ENCODE data around the gene CROCC2. TPM values are rescaled to one million over a fixed set of nuclear protein-coding genes. Genes with fewer than 3 reads are reported as not detected.

The CROCC2 gene
- polyA plus RNA-seq, 1 donor (not counting 4 experiments of a cell fraction or from before 2014, with no cell fraction given) = not detected

DNA sequence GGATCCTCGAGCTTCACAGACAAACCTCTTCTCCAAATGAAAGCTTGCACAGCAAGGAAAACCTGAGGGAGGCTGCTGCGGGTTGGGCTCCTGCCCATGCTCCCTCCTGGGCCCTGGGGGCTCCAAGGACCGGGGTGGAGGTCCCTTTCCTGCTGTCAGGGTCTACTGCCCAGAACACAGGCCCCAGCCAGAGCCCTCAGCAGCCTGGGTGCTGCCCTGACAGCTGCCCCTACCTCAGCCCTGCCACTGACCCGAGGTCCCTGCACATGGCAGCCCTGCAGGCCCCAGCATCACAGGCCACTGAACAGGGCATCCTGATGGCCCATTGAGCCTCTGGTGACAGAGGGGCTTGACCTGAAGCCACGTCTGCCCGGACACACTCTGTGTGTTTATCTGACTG, 41.0 kb downstream of the CROCC2 start:
- dilution Hi-C loops (cut with MboI; ENCODE audit: extremely low pct_ligation_motif_present, low sequenced_read_pairs) = no loop called here
- no peak overlapping the region for H3K4me2 ChIP-seq (ENCODE audit: control insufficient read depth, extremely low read depth, insufficient read depth, low read depth, low read length)
- no peaks in the 10 kb centered on the region for H3K36me3 ChIP-seq (ENCODE audit: control insufficient read depth in 2 of 2, extremely low read depth in 1 of 2, insufficient read depth in 2 of 2, low read length in 2 of 2)
- TF ChIP-seq EZH2 (IDR thresholded peaks at IDR 0.05; ENCODE audit: low read length) = no peak
- TF ChIP-seq, protein P1, sequence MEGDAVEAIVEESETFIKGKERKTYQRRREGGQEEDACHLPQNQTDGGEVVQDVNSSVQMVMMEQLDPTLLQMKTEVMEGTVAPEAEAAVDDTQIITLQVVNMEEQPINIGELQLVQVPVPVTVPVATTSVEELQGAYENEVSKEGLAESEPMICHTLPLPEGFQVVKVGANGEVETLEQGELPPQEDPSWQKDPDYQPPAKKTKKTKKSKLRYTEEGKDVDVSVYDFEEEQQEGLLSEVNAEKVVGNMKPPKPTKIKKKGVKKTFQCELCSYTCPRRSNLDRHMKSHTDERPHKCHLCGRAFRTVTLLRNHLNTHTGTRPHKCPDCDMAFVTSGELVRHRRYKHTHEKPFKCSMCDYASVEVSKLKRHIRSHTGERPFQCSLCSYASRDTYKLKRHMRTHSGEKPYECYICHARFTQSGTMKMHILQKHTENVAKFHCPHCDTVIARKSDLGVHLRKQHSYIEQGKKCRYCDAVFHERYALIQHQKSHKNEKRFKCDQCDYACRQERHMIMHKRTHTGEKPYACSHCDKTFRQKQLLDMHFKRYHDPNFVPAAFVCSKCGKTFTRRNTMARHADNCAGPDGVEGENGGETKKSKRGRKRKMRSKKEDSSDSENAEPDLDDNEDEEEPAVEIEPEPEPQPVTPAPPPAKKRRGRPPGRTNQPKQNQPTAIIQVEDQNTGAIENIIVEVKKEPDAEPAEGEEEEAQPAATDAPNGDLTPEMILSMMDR (optimal IDR thresholded peaks at IDR 0.05 in 1 of 3, IDR thresholded peaks at IDR 0.05 in 1 of 3, conservative IDR thresholded peaks at IDR 0.05 in 1 of 3; ENCODE audit: extremely low read depth in 1 of 3, insufficient read depth in 2 of 3, low read length in 3 of 3) = no peak
- H3K9me3 ChIP-seq (ENCODE audit: control insufficient read depth, low read depth, low read length) = no peaks in the 10 kb centered on the region
- no peaks in the 10 kb centered on the region for H3K9me1 ChIP-seq (ENCODE audit: control insufficient read depth, extremely low read depth, insufficient read depth, low read length)
- H3K9ac ChIP-seq (ENCODE audit: control insufficient read depth, extremely low read depth, insufficient read depth, low read length) = no peak overlapping the region
- no peak overlapping the region for H2AFZ ChIP-seq (ENCODE audit: control insufficient read depth, low read length)
- H3K27ac ChIP-seq (ENCODE audit: control insufficient read depth, insufficient read depth, low read length) = no peak overlapping the region
- no peak overlapping the region for H3K4me3 ChIP-seq (ENCODE audit: control insufficient read depth in 2 of 3, extremely low read depth in 1 of 3, insufficient read depth in 2 of 3, low read depth in 1 of 3, low read length in 3 of 3)
- H3K4me1 ChIP-seq (ENCODE audit: control insufficient read depth, extremely low read depth, insufficient read depth, low read length) = peaks cover 6% of the 10 kb centered on the region
- DNase-seq (ENCODE audit: low read depth, low spot score) = no peak
- FAIRE-seq = no peak
- H4K20me1 ChIP-seq (ENCODE audit: control insufficient read depth, extremely low read depth, insufficient read depth, low read length) = no peaks in the 10 kb centered on the region
- H3K27me3 ChIP-seq (ENCODE audit: control insufficient read depth, extremely low read depth, insufficient read depth, low read length) = no peaks in the 10 kb centered on the region
- no peaks in the 10 kb centered on the region for H3K79me2 ChIP-seq (ENCODE audit: control insufficient read depth, insufficient read depth, low read length)

DNA sequence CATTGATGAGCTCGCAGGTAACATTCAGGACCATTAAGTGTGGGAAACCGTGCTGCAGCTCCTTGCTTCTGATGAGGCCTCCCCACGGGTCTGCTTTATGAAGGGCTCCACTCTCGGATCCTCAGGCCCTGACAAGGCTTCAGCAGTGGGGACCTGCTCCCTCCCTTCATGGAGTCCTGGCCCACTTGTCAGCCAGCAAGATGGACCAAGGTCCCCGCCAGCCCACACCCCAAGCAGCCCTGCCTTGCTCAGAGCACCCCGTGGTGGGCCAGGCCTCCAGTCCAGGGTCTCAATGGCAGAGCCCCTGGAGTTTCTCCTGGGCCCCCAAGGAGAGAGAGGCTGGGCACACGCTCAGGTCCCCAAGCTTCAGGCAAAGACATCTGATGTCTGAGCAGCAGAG, 41.5 kb downstream of the CROCC2 start:
- Histone ChIP-seq H3K9ac (ENCODE audit: control insufficient read depth, extremely low read depth, insufficient read depth, low read length) (no peak overlapping the region), H3K27me3 (ENCODE audit: control insufficient read depth, extremely low read depth, insufficient read depth, low read length) (peaks cover 4% of the 10 kb centered on the region), H3K4me2 (ENCODE audit: control insufficient read depth, extremely low read depth, insufficient read depth, low read depth, low read length) (no peak overlapping the region), H3K9me1 (ENCODE audit: control insufficient read depth, extremely low read depth, insufficient read depth, low read length) (no peaks in the 10 kb centered on the region), H3K79me2 (ENCODE audit: control insufficient read depth, insufficient read depth, low read length) (no peaks in the 10 kb centered on the region), H3K9me3 (ENCODE audit: control insufficient read depth, low read depth, low read length) (no peaks in the 10 kb centered on the region), H2AFZ (ENCODE audit: control insufficient read depth, low read length) (no peak overlapping the region), H3K4me1 (ENCODE audit: control insufficient read depth, extremely low read depth, insufficient read depth, low read length) (peaks cover 6% of the 10 kb centered on the region), H4K20me1 (ENCODE audit: control insufficient read depth, extremely low read depth, insufficient read depth, low read length) (no peaks in the 10 kb centered on the region), H3K36me3 (ENCODE audit: control insufficient read depth in 2 of 2, extremely low read depth in 1 of 2, insufficient read depth in 2 of 2, low read length in 2 of 2) (no peaks in the 10 kb centered on the region), H3K27ac (ENCODE audit: control insufficient read depth, insufficient read depth, low read length) (no peak overlapping the region), H3K4me3 (ENCODE audit: control insufficient read depth in 2 of 3, extremely low read depth in 1 of 3, insufficient read depth in 2 of 3, low read depth in 1 of 3, low read length in 3 of 3) (no peak overlapping the region)
- no peak for DNase-seq (ENCODE audit: low read depth, low spot score)
- FAIRE-seq = no peak
- TF ChIP-seq, protein P1 (optimal IDR thresholded peaks at IDR 0.05 in 1 of 3, IDR thresholded peaks at IDR 0.05 in 1 of 3, conservative IDR thresholded peaks at IDR 0.05 in 1 of 3; ENCODE audit: extremely low read depth in 1 of 3, insufficient read depth in 2 of 3, low read length in 3 of 3) = no peak
- no peak for TF ChIP-seq EZH2 (IDR thresholded peaks at IDR 0.05; ENCODE audit: low read length)
- dilution Hi-C loops (cut with MboI; ENCODE audit: extremely low pct_ligation_motif_present, low sequenced_read_pairs) = no loop called here

Data from keratinocyte (primary cell).